Natural killer cell (primary cell): Measurements from ENCODE around the gene NPTXR. TPM values are rescaled to one million over a fixed set of nuclear protein-coding genes. Genes with fewer than 3 reads are reported as not detected.
"Not testable (repeated sequence)": the region's sequence is repeated elsewhere in the genome, so short reads cannot be mapped to it uniquely, and the experiment has no call there.

ENCODE experiments used
- ATAC-seq, 3 donors: fragments of 150-1000 bp in 2 of 3; fragments of 200-7000 bp in 1 of 3; cut with Tn5 transposase; 1 replicate in 1 of 3; 2 replicates in 2 of 3; pipeline ENCODE4 v1.10.0; 2021; ENCODE audit warnings: mild to moderate bottlenecking in 2 of 3, moderate library complexity in 2 of 3
- DNase-seq, 2 donors: peaks; one replicate each; pipeline versions ENCODE4 v3.0.0 to v3.0.0-alpha.2; 2013 to 2021; ENCODE audit warnings: mixed read lengths in 1 of 2
- H3K27ac ChIP-seq: one replicate; pipeline ENCODE4 v1.5.1; 2013; ENCODE audit warnings: mild to moderate bottlenecking, low read length
- H3K27me3 ChIP-seq: one replicate; pipeline ENCODE4 v1.6.1; 2013; ENCODE audit warnings: low read length; ENCODE audit not compliant: control insufficient read depth, insufficient read depth
- H3K36me3 ChIP-seq: one replicate; pipeline ENCODE4 v1.6.1; 2013; ENCODE audit warnings: low read length; ENCODE audit not compliant: control insufficient read depth, insufficient read depth
- H3K4me1 ChIP-seq: one replicate; pipeline ENCODE4 v1.6.1; 2013; ENCODE audit warnings: low read length; ENCODE audit not compliant: control insufficient read depth, insufficient read depth
- H3K4me3 ChIP-seq: one replicate; pipeline ENCODE4 v1.5.1; 2013; ENCODE audit warnings: low read length
- H3K9me3 ChIP-seq: one replicate; pipeline ENCODE4 v1.6.1; 2013; ENCODE audit warnings: low read length; ENCODE audit not compliant: control insufficient read depth, insufficient read depth
- H3K27ac Mint-ChIP-seq, 2 donors: one replicate each; pipeline ENCODE4 v1.8.0; 2022; ENCODE audit warnings: mild to moderate bottlenecking in 2 of 2, mixed read lengths in 2 of 2, moderate library complexity in 1 of 2
- H3K27me3 Mint-ChIP-seq, 2 donors: one replicate each; pipeline ENCODE4 v1.8.0; 2022; ENCODE audit warnings: low read depth in 2 of 2, mixed read lengths in 2 of 2
- H3K36me3 Mint-ChIP-seq: one replicate; pipeline ENCODE4 v1.8.0; 2022; ENCODE audit warnings: mixed read lengths
- H3K4me1 Mint-ChIP-seq, 2 donors: one replicate each; pipeline ENCODE4 v1.8.0; 2022; ENCODE audit warnings: mixed read lengths in 2 of 2
- H3K4me3 Mint-ChIP-seq: one replicate; pipeline ENCODE4 v1.8.0; 2022; ENCODE audit warnings: mild to moderate bottlenecking, moderate library complexity, mixed read lengths
- H3K9me3 Mint-ChIP-seq, 2 donors: one replicate each; pipeline ENCODE4 v1.8.0; 2022; ENCODE audit warnings: mixed read lengths in 2 of 2
- WGBS: methylation state at CpG from one replicate; pipeline ENCODE4 v1.1.7; 2013; ENCODE audit warnings: missing lambda C conversion rate; ENCODE audit not compliant: insufficient coverage; 5-methylcytosine and 5-hydroxymethylcytosine counted together
- intact Hi-C: fragments of 100-400 bp; cut with micrococcal nuclease; formaldehyde crosslinking; loops from one replicate; pipeline ENCODE4 v1.14.2; 2022
- total RNA-seq, 4 donors: library from RNA; stranded (reverse); fragments of 120-200 nt in 1 of 4; gene quantifications; one replicate each; pipeline versions ENCODE4 v1.2.3 to v1.2.4, GENCODE V29; 2013 to 2022
- TF ChIP-seq, protein P1 (sequence below): fragments of 200-600 bp; IDR thresholded peaks from one replicate; pipeline ENCODE4 v1.8.0; 2022; ENCODE audit warnings: antibody characterized with exemption

The NPTXR gene
- total RNA-seq, 3 donors from 2014 or later (not counting 1 experiment from before 2014, with no cell fraction given) = 4.8 to 8.2 (median 6.1) TPM

DNA sequence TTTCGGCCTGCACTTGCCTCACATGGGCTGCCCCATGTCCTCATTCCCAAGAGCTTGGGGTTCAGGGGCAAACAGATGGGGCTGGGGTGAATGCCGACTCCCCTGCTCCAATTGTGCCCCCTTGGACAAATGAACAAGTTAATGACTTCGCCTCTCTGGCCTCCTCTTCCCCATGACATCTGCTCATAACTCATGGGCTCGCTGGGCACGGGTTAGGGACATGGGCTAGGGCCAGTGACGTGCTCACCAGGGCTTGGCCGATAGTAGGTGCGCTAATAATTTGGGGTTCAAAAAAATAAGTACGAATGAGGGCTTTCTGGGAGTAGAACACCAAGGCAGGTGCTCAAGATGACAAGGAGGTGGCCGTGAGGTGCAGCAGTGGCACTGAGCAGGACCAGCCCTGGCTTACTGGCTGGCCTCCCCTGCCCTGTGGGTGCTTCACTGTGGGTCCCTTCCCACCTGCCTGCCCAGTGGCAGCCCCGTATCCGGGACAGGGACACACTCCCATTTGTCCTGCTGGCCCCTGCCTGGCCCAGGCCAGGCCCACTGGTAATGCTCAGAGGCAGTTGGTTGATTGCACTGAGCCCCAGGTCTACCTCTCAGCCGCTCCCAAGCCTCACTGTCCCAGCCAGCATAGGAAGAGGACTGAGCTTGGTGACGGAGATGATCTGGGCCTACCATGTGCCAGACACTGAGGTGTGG, 15.9 kb upstream of the NPTXR start:
- 87% methylated on average over 14 of the region's 14 CpGs for WGBS
- DNase-seq (no peak), ATAC-seq (peak in 1 of 3 donors; percentile 27)
- H3K27ac Mint-ChIP-seq = no peak overlapping the region
- H3K4me1 Mint-ChIP-seq = peaks cover 6 to 17% of the 10 kb centered on the region in 2 donors
- no peaks in the 10 kb centered on the region for H3K9me3 ChIP-seq
- H3K4me1 ChIP-seq = no peaks in the 10 kb centered on the region
- H3K27me3 ChIP-seq = no peaks in the 10 kb centered on the region
- no peaks in the 10 kb centered on the region for H3K36me3 Mint-ChIP-seq
- peaks cover under 1% of the 10 kb centered on the region for H3K36me3 ChIP-seq
- peaks cover 0 to 4% of the 10 kb centered on the region in 2 donors for H3K27me3 Mint-ChIP-seq
- no peaks in the 10 kb centered on the region for H3K9me3 Mint-ChIP-seq
- TF ChIP-seq, protein P1, sequence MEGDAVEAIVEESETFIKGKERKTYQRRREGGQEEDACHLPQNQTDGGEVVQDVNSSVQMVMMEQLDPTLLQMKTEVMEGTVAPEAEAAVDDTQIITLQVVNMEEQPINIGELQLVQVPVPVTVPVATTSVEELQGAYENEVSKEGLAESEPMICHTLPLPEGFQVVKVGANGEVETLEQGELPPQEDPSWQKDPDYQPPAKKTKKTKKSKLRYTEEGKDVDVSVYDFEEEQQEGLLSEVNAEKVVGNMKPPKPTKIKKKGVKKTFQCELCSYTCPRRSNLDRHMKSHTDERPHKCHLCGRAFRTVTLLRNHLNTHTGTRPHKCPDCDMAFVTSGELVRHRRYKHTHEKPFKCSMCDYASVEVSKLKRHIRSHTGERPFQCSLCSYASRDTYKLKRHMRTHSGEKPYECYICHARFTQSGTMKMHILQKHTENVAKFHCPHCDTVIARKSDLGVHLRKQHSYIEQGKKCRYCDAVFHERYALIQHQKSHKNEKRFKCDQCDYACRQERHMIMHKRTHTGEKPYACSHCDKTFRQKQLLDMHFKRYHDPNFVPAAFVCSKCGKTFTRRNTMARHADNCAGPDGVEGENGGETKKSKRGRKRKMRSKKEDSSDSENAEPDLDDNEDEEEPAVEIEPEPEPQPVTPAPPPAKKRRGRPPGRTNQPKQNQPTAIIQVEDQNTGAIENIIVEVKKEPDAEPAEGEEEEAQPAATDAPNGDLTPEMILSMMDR = no peak
- intact Hi-C loops = no loop called here
- no peak overlapping the region for H3K4me3 Mint-ChIP-seq
- no peak overlapping the region for H3K4me3 ChIP-seq
- no peak overlapping the region for H3K27ac ChIP-seq

DNA sequence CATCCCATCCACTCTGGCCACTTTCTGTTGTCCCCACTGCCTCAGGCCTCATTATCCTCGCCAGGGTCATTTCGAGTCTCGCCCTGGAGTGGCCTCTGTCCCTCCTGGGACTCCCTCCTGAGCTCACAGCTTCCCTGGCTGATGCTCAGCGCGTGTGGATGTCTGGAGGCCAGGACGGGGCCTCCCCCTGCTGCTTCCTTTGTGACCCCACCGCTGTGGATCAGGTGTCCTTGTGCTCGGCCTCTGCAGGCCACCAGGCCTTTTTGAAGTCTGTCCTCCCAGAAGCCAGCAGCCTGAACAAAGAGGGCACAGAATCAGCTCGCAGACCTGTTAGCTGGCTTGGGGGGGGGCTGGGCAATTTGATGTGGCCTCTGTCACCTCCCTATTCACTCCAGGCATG, 14.7 kb upstream of the NPTXR start:
- TF ChIP-seq, protein P1 = no peak
- intact Hi-C loops = no loop called here
- Mint-ChIP-seq H3K4me1 (peaks cover 0 to 17% of the 10 kb centered on the region in 2 donors), H3K9me3 (no peaks in the 10 kb centered on the region), H3K27ac (no peak overlapping the region), H3K36me3 (no peaks in the 10 kb centered on the region), H3K27me3 (peaks cover 0 to 4% of the 10 kb centered on the region in 2 donors), H3K4me3 (no peak overlapping the region)
- H3K4me1 ChIP-seq = no peaks in the 10 kb centered on the region
- H3K27me3 ChIP-seq = no peaks in the 10 kb centered on the region
- no peak for DNase-seq
- no peak for ATAC-seq
- no peak overlapping the region for H3K27ac ChIP-seq
- 69% methylated on average over 9 of the region's 9 CpGs for WGBS
- no peaks in the 10 kb centered on the region for H3K36me3 ChIP-seq
- H3K4me3 ChIP-seq = no peak overlapping the region
- no peaks in the 10 kb centered on the region for H3K9me3 ChIP-seq

DNA sequence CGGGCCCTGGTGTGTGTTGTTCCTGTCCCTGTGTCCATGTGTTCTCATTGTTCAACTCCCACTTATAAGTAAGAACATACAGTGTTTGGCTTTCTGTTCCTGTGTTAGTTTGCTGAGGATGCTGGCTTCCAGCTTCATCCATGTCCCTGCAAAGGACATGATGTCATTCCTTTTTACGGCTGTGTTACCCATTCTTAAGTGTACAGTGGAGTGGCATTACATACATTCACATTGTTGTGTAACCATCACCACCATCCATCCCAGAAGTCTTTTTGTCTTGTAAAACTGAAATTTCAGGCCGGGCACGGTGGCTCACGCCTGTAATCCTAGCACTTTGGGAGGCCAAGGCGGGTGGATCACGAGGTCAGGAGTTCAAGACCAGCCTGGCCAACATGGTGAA, 10.6 kb upstream of the NPTXR start:
- H3K36me3 Mint-ChIP-seq, intact Hi-C loops, H3K9me3 Mint-ChIP-seq, H3K4me3 ChIP-seq, H3K27me3 Mint-ChIP-seq, H3K4me3 Mint-ChIP-seq, H3K27ac Mint-ChIP-seq, DNase-seq, H3K9me3 ChIP-seq, H3K36me3 ChIP-seq, ATAC-seq, H3K27ac ChIP-seq, H3K4me1 ChIP-seq, H3K27me3 ChIP-seq, H3K4me1 Mint-ChIP-seq: not testable (repeated sequence)
- 86% methylated on average over 1 of the region's 7 CpGs for WGBS

- intact Hi-C loops, H3K4me3 Mint-ChIP-seq, H3K27ac Mint-ChIP-seq, ATAC-seq, H3K9me3 ChIP-seq, H3K36me3 Mint-ChIP-seq, H3K27me3 Mint-ChIP-seq, H3K4me1 ChIP-seq, H3K27ac ChIP-seq, H3K4me1 Mint-ChIP-seq, H3K27me3 ChIP-seq, H3K9me3 Mint-ChIP-seq, H3K4me3 ChIP-seq, DNase-seq, H3K36me3 ChIP-seq: not testable (repeated sequence)
- 70% methylated on average over 2 of the region's 5 CpGs for WGBS
These were observed 10.1 kb upstream of the NPTXR start for GRCh38 chr22:38853883-38854282.
